ENCODE results near the gene SLBP.
A peak's percentile ranks its signal among the peaks of the same experiment; 100 is the strongest.
"Not testable (repeated sequence)": the region's sequence is repeated elsewhere in the genome, so short reads cannot be mapped to it uniquely, and the experiment has no call there.

SLBP gene

GRCh38 chr4:1711571-1712215, 426 bp downstream of the SLBP start:
- TF ChIP-seq, protein P1, sequence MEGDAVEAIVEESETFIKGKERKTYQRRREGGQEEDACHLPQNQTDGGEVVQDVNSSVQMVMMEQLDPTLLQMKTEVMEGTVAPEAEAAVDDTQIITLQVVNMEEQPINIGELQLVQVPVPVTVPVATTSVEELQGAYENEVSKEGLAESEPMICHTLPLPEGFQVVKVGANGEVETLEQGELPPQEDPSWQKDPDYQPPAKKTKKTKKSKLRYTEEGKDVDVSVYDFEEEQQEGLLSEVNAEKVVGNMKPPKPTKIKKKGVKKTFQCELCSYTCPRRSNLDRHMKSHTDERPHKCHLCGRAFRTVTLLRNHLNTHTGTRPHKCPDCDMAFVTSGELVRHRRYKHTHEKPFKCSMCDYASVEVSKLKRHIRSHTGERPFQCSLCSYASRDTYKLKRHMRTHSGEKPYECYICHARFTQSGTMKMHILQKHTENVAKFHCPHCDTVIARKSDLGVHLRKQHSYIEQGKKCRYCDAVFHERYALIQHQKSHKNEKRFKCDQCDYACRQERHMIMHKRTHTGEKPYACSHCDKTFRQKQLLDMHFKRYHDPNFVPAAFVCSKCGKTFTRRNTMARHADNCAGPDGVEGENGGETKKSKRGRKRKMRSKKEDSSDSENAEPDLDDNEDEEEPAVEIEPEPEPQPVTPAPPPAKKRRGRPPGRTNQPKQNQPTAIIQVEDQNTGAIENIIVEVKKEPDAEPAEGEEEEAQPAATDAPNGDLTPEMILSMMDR (IDR thresholded peaks at IDR 0.05; ENCODE audit: low read depth, low read length) = no peak
- in situ Hi-C loops (cut with HindIII; ENCODE audit: low sequenced_read_pairs) = no loop called here
- peak overlapping the region; percentile 86 for H3K4me3 ChIP-seq (ENCODE audit: low read depth, low read length)
- peak; percentile 44 for DNase-seq (ENCODE audit: low read depth, low spot score)

- H3K4me3 ChIP-seq (ENCODE audit: low read depth, low read length) = peak overlapping the region; percentile 86
- DNase-seq (ENCODE audit: low read depth, low spot score) = no peak
- in situ Hi-C loops (cut with HindIII; ENCODE audit: low sequenced_read_pairs) = no loop called here
- TF ChIP-seq, protein P1 (IDR thresholded peaks at IDR 0.05; ENCODE audit: low read depth, low read length) = no peak
These were observed 1.0 kb downstream of the SLBP start for GRCh38 chr4:1711055-1711570.

GRCh38 chr4:1708581-1708980, 3.5 kb downstream of the SLBP start:
- in situ Hi-C loops (cut with HindIII; ENCODE audit: low sequenced_read_pairs) = no loop called here
- DNase-seq (ENCODE audit: low read depth, low spot score) = no peak
- no peak overlapping the region for H3K4me3 ChIP-seq (ENCODE audit: low read depth, low read length)
- TF ChIP-seq, protein P1 (IDR thresholded peaks at IDR 0.05; ENCODE audit: low read depth, low read length) = no peak

- no peak overlapping the region for H3K4me3 ChIP-seq (ENCODE audit: low read depth, low read length)
- in situ Hi-C loops (cut with HindIII; ENCODE audit: low sequenced_read_pairs) = no loop called here
- TF ChIP-seq, protein P1 (IDR thresholded peaks at IDR 0.05; ENCODE audit: low read depth, low read length) = no peak
- DNase-seq (ENCODE audit: low read depth, low spot score) = no peak
These were observed 5.8 kb downstream of the SLBP start for GRCh38 chr4:1706358-1706757.

DNA sequence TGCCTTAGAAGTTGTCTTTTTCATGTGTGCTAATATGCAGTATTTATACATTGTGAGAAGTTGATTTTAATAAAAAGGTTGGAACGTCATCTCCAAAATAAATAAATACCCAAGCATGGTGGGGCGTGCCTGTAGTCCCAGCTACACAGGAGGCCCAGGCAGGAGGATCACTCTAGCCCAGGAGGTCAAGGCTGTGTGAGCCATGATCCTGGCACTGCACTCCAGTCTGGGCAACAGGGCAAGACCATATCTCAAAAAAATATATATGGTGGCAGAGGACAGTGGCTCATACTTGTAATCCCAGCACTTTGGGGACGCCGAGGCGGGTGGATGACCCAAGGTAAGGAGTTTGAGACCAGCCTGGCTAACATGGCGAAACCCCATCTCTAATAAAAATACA, 6.4 kb downstream of the SLBP start:
- in situ Hi-C loops (cut with HindIII; ENCODE audit: low sequenced_read_pairs) = no loop called here
- no peak overlapping the region for H3K4me3 ChIP-seq (ENCODE audit: low read depth, low read length)
- TF ChIP-seq, protein P1 (IDR thresholded peaks at IDR 0.05; ENCODE audit: low read depth, low read length) = no peak
- no peak for DNase-seq (ENCODE audit: low read depth, low spot score)

DNA sequence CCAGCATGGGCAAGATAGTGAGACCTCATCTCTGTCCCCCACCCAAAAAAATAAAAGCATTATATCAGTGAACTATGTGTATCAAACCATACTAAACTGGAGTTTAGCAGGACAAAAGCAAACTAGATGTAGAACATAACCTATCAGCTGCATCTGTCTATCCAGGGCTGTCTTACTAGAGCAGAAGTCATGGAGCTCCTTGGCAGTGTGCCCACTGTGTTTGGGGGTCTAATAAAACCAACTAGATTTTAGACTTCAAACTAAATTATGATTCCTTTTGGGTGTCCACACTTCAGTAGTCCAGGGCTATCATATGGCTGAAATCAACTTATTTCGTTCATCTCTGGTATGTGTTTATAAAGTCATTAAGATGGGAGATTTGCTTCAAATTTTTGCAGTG, 8.3 kb downstream of the SLBP start:
- in situ Hi-C loops (cut with HindIII; ENCODE audit: low sequenced_read_pairs) = no loop called here
- DNase-seq (ENCODE audit: low read depth, low spot score) = no peak
- TF ChIP-seq, protein P1 (IDR thresholded peaks at IDR 0.05; ENCODE audit: low read depth, low read length) = no peak
- no peak overlapping the region for H3K4me3 ChIP-seq (ENCODE audit: low read depth, low read length)

DNA sequence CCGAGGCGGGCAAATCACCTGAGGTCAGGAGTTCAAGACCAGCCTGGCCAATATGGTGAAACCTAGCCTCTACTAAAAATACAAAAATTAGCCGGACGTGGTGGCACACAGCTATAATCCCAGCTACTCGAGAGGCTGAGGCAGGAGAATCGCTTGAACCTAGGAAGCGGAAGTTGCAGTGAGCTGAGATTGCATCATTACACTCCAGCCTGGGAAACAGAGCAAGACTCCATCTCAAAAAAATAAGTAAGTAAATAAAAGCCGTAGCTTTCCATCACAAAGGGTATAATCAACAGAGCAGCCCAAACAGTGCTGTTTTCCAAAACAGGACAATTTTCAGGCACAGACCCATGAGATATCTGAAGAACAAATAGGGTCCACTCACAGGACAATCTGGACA, 10.4 kb downstream of the SLBP start:
- in situ Hi-C loops (cut with HindIII; ENCODE audit: low sequenced_read_pairs); H3K4me3 ChIP-seq (ENCODE audit: low read depth, low read length); DNase-seq (ENCODE audit: low read depth, low spot score): not testable (repeated sequence)

Data from astrocyte of the spinal cord (primary cell).